ENCODE measurements around the gene DNHD1.
A peak's percentile ranks its signal among the peaks of the same experiment; 100 is the strongest.

DNHD1 gene, protein sequence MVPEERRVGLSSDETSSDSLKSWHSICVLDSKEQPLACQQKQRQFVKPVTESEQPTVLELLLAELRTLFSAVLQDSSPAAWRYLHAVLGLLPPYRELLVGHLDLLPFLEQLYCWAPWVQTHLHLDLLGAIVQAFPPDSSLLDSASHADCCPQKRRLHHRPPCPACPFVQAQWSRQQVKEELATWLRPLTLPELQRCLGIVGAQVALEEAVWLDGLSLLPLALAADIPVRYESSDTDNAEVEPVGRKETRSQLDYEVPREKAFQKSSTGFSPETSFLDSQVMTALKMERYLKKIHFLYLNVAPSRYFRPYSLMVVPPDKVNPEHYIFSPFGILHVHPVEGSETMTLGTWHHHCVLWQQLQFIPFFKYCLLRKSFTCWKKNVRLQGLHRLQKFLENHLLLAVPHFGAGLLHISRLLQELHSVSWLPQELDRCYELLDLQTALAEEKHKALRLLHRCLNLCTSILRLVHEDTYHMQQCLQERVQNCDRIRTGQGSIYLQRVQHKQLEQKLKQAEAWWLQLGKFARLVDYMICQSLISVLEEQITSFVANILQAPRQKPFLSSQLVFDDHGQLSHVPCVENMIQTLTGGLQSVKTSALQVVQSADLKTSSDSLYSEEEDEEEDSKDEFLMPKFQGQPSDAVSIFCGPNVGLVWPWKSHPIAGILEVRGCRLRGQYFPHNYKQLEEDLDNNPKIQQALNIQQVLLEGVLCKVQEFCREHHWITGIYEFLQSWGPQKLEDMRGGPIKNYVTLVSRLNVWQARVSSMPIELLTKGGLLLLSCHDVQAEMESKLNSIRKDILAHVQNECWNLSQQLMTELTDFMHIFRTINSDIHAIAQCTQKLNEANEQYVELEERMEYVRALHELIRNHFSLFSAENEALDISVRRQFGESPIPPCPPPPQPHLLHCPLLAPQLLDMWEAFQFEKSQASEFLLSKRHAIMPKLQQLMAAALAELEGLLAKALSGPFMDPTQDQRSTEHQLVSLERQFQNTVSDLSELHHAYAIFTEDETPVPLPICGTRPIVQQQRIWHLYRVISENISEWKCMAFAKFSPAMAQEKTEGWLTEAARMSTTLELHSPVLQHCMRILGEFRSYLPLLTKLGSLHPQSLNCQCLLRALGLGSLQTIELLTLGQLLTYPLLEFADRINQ (N-terminal part only)

DNA sequence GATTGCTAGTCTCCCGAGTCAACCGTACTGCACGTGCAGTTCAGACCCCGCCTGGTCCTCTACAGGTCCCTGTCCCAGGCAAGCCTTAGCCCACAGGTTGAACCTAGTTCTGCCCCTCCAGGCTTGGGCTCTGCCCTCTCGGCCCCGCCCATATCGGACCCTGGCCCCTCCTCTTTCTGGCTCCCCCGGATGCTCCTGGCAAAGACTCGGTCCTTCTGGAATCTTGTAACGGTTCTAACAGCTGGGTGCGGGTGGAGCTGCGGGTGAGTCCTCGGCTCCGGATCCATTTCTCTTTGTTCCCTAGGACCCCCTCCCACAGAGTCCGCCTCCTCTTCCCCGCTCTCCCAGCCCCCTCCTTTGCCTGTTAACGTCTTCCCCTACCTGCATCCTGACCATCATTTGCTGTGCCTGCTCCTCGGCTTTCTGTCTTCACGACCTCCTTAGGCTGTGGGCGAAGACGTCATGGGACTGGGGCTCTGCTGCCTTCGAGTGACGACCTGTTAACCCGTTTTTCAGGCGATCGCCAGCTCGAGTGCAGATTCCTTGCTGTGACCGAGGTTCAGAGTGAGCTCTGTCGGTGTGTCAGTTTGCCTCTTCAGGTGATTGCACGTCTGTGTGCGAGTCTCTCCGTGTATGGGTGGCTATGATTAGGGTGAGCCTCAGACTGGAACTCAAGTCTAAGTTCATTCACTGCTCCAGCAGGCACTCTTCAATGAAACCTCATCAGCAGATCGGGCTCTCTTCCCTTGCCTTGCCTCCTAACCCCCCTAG is at the start of gene DNHD1:
DNHD1 (plus strand) TSS at position 212 of the 771 bp plus-strand sequence. CDS start 936 bp downstream, outside the sequence.
- DNase-seq: no peak

DNA sequence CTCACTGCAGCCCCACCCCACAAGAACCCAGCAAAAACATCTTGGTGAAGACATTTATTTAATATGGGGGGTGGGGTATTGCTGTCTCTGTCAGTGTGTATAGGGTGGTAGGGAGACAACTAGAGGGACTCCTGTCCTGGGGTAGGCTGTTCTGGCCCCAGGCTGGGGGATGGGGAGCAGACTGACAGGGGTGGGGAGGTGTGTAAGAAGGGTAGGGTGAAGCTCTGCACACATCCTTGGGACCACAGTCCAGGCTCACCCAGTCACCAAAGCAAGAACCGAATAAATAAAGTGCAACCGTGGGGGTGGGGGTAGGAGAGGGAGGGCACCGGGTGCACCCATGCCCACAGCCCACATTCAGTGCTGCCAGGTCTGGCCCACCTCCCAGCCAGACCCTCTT is 48.5 kb upstream of the DNHD1 start:
- no peak for DNase-seq

DNA sequence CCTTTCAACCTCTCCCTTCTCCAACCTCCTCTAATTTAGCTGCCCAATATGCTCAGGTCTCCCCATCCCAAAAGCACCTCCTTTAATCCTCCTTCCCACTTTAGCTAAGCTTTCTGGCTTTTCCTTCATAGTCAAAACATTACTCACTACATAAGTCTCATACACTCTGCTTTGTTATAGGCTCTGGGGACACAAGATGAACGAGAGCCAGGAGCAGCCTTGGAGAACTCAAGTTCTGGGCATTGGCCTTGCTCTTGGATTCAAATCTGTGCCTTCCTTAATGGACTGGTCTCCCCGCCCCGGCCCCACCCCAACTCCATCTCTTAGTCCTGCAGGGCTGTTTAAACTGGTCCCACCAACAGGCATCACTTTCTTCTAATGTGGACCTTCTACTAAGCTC is 44.9 kb upstream of the DNHD1 start:
- no peak for DNase-seq

DNA sequence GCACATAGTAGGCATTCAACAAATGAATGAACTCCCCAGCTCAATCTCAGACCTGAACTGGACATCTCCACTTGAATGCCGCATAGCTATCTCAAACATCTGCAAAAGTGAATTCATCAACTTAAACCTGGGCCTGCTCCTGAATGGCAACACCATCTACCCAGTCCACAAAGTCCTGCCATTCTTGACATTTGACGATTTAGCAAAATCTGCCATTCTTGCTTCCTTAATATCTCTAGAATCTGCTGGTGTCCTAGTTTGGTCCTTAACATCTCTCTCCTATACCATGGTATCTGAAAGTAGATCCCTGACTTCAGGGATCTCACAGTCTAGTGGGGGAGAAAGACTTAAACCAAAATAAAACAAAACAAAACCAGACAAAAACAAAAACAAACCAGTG is 43.9 kb upstream of the DNHD1 start:
- no peak for DNase-seq

DNA sequence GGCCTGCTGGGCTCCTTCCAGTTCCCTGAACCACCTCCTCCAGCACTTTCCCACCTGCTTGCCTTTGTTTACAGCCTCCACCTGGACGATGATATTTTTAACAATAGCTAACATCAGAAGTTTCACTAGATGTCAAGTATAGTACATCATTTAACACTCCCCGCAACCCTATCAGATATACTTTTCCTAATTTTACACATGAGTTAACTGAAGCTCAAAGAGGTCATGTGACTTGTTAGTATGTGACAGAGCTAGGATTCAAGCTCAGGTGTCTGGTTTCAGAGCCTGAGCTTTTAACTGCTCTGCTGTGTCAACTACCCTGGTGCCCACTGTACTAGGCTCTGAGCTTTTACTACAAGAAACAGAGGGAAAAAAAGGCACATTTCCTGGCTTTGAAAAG is 42.0 kb upstream of the DNHD1 start:
- DNase-seq: no peak

DNA sequence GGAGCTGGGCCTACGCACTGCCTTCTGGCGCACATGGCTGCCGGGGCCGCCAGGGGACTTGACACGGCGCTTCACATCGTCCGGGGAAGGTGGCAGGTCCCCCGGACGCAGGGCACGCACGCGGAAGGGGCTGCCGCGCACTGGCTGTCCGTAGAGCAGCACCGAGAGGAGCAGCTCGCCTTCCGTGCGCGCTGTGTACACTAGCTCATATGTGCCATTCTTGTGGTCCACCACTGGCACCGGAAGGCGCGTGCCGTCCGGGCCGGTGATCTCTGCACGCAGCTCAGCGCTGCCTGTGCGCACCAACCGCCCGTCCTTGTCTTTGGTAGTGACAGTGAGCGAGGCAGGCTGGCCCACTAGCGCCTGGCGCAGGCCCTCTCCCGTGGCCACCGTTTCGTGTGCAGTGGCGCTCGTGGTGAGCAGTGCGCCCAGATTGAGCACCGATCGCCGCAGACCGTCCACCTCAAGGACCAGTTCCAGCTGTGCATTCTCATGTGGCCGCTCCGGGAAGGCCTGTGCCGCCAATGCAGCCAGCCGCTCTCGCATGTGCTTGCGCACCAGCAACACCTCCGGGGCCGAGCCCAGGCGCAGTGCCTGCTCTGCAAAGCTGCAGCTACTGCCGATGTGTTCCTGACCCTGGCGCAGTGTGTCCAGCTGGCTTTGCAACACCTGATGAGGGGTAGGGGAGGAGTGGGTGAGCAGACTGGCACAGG is 40.6 kb upstream of the DNHD1 start:
- DNase-seq: no peak

DNA sequence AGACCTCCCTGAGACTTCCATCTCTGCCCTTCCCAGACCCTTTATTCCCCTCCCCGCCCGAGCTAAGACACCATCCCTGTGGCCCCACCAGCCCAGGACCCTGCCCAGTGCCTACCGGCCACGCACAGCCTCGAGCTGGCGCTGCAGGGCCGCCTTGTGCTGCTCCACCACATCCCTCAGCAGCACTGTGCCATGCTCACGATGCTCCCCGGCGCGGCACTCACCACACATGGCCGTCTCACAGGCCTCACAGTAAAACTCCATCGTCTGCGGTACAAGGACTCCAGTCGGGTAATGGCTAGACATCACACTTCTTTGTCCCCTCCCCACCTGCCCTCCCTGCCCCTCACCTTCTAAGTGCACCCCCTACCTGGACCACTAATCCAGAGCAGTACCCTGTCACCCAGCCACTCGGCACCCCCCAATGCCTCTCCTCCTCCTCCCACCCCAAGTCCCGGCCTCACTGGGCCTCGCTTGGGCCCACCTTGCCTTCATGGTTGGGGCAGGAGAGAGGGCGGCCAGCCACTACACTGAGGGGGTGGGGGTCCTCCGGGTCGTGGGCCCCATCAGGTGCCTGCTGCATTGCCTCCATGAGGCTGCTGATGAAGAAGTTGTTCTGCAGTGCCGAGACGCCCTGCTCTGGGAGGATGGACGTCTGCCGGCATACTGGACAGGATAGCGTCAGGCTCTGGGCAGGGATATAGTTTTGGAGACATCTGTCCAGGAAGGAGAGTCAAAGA is 39.3 kb upstream of the DNHD1 start:
- no peak for DNase-seq

DNA sequence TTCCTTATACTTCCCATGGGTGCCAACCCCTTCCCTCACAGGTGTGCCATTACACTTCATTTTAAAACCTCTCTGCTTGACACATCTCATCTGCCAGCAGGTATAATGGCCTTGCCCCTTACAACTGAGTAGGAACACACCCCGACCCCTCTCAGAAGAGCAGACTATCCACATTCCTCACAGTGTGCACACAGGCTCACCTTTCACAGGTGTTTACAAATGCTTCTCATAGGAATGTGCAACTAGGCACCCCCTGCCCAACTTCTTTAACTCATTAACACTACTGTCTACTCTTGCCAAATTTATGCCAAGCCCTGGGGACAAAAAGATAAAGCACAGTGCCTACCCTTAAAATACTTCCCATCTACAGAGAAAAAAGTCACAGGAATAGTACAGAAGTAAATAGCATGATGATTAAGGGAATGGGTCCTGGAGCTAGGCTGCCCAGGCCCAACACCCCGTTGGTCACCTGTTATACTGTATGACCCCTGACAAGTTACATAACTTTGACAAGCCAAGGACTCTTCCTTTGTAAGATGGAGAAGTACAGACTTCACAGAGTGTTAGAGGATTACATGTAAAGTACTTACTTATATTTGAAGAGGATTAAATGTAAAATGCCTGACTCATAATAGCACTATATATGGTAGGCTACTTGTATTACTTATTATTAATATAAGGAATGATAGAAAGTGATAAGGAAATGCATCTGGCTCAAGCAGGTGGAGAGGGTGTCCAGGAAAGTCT is 38.6 kb upstream of the DNHD1 start:
- DNase-seq: no peak

DNA sequence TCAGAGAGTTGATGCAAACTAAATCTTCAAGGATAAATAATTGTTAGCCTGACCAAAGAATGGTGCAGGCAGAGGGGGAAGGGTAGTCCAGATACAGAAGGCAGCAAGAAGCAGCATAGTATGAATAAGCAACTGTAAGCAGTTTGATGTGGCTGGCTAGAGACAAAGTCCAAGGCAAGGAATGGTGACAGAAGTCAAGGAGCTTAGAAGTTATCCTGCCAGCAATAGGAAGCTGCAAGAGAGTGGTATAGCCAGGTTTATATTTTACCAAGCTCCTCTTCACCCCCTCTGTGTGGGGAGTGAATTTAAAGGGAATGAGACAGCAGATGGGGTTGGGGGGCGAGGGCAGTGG is 38.0 kb upstream of the DNHD1 start:
- DNase-seq: no peak

DNA sequence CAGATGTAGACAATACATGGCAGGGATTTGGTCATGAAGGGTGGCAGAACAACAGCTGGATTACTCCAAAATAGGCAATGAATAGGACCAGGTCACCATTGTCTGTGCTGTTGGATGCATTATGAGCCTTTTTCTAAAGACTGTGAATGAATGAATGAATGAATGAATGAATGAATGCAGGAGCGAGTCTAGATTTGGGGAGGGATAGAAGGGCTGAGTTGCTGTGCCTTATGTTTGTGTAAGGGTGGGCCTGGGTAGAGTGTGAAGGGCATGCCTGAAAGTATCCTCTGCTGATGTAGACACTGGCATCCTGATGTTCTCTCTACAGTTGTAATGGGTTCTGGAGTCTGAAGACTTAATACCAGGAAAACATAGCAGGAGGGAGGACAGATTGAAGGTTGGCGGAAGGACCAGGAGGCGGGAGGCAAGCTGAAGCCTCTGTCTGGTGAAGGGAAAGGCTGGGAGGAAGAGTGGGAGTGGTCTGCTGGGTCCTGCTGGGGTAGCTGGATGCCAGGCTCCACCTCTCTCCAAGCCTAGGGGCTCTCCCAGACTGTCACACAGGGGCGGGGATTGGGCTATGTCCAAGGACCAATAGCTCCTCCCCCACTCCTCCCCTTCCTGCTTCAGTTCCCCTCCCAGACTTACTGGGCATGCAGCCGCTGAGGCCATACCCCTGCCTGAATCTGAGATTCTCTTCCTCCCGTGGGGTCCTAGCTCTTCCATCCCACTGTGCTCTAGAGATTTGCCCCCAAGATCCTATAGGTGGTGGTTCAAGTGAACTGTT is 28.2 kb upstream of the DNHD1 start:
- DNase-seq: peak in 1 of 2 experiments; percentile 8

DNA sequence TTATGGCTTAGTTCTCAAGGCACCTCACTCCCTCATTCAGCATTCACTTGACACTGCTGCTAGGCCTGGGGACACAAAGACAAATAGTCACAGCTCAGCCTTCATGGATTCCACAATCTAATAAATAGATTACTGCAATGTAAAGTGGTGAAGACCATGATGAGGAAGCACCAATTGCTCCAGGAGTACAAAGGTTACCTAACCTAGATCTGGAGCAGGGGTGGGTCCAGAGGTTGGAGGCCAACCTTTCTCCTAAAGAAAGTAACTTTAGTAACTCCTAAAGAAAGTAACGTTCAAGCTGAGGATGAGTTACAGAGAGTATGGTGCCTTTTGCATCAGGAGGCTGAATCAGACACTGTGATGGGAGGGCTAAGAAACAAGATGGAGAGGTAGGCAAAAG is 27.5 kb upstream of the DNHD1 start:
- DNase-seq: no peak

DNA sequence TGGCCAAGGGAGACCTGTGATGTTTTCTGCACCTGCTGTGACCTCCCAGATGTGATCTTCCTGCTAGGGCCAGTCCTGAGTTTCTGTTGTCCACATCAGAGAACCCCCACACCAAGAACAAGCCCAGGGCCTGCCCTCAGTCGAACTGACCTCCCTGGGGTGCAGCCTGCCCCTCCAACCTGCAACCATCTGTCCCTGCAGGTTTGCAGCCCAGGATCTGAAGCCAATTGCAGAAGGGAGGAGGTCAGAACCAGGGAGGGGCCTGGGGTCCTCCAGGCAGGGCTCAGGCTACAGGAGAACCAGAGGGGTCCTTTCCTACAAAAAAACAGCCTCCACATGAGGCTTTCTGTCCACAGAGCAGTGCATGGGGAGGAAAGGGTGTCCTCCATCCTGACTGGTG is 24.1 kb upstream of the DNHD1 start:
- DNase-seq: peak in 1 of 2 experiments; percentile 31

DNA sequence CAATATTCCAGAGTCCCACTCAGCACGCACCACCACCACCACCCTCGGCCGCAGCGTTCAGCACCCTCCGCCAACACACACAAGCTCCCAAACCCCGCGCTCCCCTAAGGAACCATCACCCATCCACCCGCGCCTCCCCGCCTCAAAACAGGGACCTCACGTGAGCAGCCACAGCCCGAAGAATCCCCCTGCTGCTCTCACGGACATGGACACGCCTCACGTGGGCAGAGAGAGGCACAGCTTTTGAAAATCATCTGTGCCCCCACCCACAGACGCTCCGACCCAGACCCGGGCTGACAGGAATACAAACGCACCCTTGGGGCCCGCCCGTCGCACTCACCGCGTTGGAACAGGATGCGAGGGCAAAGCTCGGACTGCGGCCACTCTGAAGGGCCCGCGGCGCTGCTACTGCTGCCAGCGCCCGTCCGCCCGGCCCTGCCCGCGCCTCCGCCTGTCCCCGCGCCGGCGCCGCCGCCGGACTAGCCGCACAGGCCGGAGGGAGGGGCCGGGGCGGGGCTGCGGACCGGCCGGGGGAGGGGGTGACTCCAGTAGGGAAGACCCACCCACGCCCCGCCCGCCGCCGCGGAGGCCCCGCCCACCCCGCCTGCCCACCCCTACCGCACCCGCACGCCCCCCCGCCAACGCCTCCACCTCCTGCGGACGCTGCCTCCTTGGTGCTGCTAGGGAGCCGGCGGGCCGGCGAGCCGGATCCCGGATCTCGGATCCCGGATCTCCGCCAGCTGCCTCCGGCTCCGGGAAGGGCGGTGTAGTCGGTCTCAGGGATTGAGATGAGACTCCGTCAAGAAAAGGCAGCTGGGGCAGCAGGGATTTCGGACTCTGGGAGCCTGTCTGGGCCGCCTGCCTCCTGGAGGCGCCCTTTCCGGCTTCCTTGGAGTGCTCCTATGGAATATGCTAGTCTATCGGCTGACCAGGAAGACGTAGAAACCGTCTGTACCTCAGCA is 23.3 kb upstream of the DNHD1 start, which contains the start of gene TRIM3:
TRIM3 (minus strand) TSS at position 491 of the 962 bp plus-strand sequence. CDS start 8,246 bp downstream, outside the sequence.
- peak; percentile 80 to 88 for DNase-seq

DNA sequence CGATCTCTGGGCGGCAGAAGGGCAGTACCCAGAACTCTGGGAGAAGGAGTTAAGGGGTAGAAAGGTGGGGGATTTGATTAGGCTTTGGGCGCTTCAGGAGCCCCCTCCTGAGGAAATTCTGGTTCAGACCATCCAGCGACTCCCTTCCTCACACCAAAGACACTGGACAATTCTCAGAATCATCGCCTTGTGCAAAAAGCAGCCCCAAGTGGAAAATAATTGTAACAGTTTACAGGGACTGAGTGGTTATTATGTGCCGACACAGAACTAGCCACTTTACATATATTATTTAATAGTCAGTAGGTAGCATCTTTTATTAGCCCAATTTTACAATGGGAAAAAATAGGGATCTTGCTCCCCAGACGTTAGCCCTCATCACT is 22.7 kb upstream of the DNHD1 start:
- no peak for DNase-seq

DNA sequence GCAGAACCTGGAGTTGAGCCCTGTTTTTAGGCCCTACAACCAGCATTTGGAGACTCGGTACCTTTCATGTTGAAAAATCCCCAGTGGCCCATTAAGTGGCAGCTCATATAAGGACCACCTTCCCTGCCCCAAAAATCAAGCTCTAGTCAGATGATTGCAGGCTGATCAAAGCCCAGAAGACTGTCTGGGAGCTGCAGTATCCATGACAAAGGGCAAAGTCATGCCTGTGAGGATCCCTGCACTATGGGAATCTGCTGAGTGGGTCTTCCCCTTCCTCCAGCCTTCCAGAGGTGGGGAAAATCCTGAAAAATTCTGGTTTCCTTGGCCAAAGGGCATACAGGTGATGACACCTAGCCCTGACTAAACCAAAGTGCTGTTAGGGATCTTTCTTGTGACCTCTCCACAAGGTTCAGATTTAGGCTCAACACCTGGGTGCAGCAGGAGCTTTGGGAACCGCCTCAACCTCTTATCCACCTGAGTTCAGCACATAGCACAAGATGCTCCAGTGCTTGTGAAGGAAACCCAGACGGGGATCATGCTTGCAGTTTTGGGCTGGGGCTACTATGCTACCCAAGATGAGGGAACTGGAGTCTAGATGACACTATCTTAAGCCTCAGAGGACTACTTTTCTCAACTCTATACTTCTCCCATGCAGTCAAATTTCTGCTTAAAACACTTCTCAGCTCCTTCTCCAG is 22.1 kb upstream of the DNHD1 start:
- DNase-seq: peak in 1 of 2 experiments; percentile 14

DNA sequence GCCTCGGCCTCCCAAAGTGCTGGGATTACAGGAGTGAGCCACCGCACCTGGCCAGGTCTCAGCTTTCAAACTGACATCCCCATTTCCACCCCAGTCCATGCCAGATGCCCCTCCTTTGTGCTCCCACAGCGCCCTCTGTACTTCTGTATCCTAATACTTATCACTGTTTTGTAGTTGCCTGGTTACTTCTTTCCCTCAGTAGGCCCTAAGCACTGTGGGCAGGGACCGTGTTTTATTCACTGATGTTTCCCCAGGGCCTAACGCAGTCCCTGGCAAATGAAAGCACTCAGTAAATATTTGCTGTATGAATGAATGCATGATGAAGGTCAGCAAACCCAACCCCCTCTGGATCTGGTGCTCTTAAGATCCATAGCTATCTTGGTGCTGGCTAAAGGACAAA is 21.1 kb upstream of the DNHD1 start:
- DNase-seq: peak in 1 of 2 experiments; percentile 9

DNA sequence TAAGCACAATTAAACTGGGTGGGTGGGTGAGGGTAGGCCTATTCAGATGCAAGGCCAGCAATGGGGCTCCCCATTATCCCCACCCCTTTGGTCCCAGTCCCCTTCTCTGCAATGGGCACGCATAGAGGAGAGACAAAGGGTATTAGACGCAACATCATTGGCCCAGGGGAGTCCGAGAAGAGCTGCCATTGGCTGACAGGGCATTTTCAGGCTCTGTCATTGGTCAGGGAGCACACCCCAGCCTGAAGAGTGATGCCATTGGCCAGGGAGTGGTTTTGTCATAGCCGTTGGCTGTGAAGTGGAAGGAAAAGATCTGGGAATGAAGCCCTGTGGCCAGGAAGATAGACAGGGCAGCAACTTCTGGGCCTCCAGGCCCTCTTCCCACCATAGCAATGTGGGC is 20.5 kb upstream of the DNHD1 start:
- no peak for DNase-seq

Measured in NCI-H524 (cell line).